B cell (primary cell): ENCODE measurements around the gene TUBA3D. TPM values are rescaled to one million over a fixed set of nuclear protein-coding genes. Genes with fewer than 3 reads are reported as not detected.
"Not testable (repeated sequence)": the region's sequence is repeated elsewhere in the genome, so short reads cannot be mapped to it uniquely, and the experiment has no call there.

Experiments used
- ATAC-seq: fragments of 200-7000 bp; cut with Tn5 transposase; one replicate; pipeline ENCODE4 v1.10.0; 2021; ENCODE audit warnings: low read depth, mild to moderate bottlenecking, moderate number of reproducible peaks, moderate library complexity
- CTCF ChIA-PET: fragments of 350-600 bp; sonication (Branson Sonifier 250); formaldehyde crosslinking; loops from one replicate; lab custom pipeline; 2021; ENCODE audit warnings: antibody characterized with exemption, inconsistent platforms; lab: Charles Lee
- POLR2A ChIA-PET: fragments of 350-600 bp; sonication (Branson Sonifier 250); formaldehyde crosslinking; loops from one replicate; lab custom pipeline; 2021; ENCODE audit warnings: antibody characterized with exemption; lab: Charles Lee
- DNase-seq: peaks from one replicate; pipeline ENCODE4 v3.0.0; 2013
- H2AFZ ChIP-seq: 2 replicates; pipeline ENCODE4 v1.6.1; 2012; ENCODE audit warnings: mild to moderate bottlenecking, low read depth, low read length; ENCODE audit not compliant: insufficient read depth, poor library complexity, severe bottlenecking
- H3K27ac ChIP-seq, 2 donors: 1 replicate in 1 of 2; 2 replicates in 1 of 2; pipeline ENCODE4 v1.5.1; 2012 to 2013; ENCODE audit warnings: low read length in 2 of 2, mild to moderate bottlenecking in 2 of 2, moderate library complexity in 1 of 2
- H3K27me3 ChIP-seq, 4 experiments: fragments of 200-600 bp in 1 of 4; sonication (generic) in 1 of 4; replicated peaks in 1 of 4; 1 replicate in 2 of 4; 2 replicates in 2 of 4; pipeline versions ENCODE4 v1.6.1 to v1.7.0; 2013 to 2016; ENCODE audit warnings: low read length in 3 of 4, mild to moderate bottlenecking in 2 of 4, mixed read lengths in 1 of 4, moderate library complexity in 1 of 4; ENCODE audit not compliant: insufficient read depth in 4 of 4, control insufficient read depth in 3 of 4; ENCODE audit errors: control extremely low read depth in 1 of 4
- H3K36me3 ChIP-seq, 2 experiments: replicated peaks in 1 of 2; 1 replicate in 1 of 2; 2 replicates in 1 of 2; pipeline versions ENCODE4 v1.6.1 to v1.7.1; 2013; ENCODE audit warnings: low read length in 1 of 2; ENCODE audit not compliant: insufficient read depth in 2 of 2, control insufficient read depth in 1 of 2; ENCODE audit errors: control extremely low read depth in 1 of 2, extremely low read depth in 1 of 2
- H3K4me1 ChIP-seq, 2 donors: fragments of 200-600 bp in 1 of 2; sonication (generic) in 1 of 2; 1 replicate in 1 of 2; 2 replicates in 1 of 2; pipeline versions ENCODE4 v1.5.1 to v1.6.1; 2013 to 2017; ENCODE audit warnings: low read length in 2 of 2; ENCODE audit not compliant: control insufficient read depth in 2 of 2, insufficient read depth in 2 of 2
- H3K4me2 ChIP-seq: replicated peaks from 2 replicates; pipeline ENCODE3; 2012; ENCODE audit warnings: mild to moderate bottlenecking, low read depth, low read length; ENCODE audit not compliant: poor library complexity, severe bottlenecking
- H3K4me3 ChIP-seq, 5 experiments: fragments of 200-600 bp in 1 of 5; sonication (generic) in 1 of 5; 1 replicate in 3 of 5; 2 replicates in 2 of 5; pipeline versions ENCODE4 v1.5.1 to v1.7.0; 2011 to 2016; ENCODE audit warnings: low read length in 4 of 5, mild to moderate bottlenecking in 4 of 5, low read depth in 2 of 5, control low read depth in 1 of 5, moderate library complexity in 1 of 5; ENCODE audit not compliant: insufficient read depth in 1 of 5; ENCODE audit errors: control extremely low read depth in 1 of 5, extremely low read depth in 1 of 5
- H3K79me2 ChIP-seq: fragments of 200-600 bp; sonication (generic); one replicate; pipeline ENCODE4 v1.6.0; 2016; ENCODE audit warnings: low read length; ENCODE audit not compliant: control insufficient read depth, insufficient read depth
- H3K9ac ChIP-seq: fragments of 200-600 bp; sonication (generic); 2 replicates; pipeline ENCODE4 v1.6.1; 2017; ENCODE audit warnings: mild to moderate bottlenecking, low read length, moderate library complexity
- H3K9me3 ChIP-seq, 3 donors: one replicate each; pipeline versions ENCODE4 v1.6.1 to v1.7.1; 2013; ENCODE audit warnings: low read length in 2 of 3; ENCODE audit not compliant: control insufficient read depth in 2 of 3, insufficient read depth in 1 of 3; ENCODE audit errors: control extremely low read depth in 1 of 3
- H4K20me1 ChIP-seq: 2 replicates; pipeline ENCODE4 v1.6.0; 2012; ENCODE audit warnings: mild to moderate bottlenecking, low read length; ENCODE audit not compliant: insufficient read depth, control insufficient read depth, poor library complexity, severe bottlenecking
- H3K27ac Mint-ChIP-seq: one replicate; pipeline ENCODE4 v1.8.0; 2021; ENCODE audit warnings: mixed read lengths
- H3K27me3 Mint-ChIP-seq: one replicate; pipeline ENCODE4 v1.8.0; 2021; ENCODE audit warnings: mixed read lengths
- H3K4me1 Mint-ChIP-seq: one replicate; pipeline ENCODE4 v1.8.0; 2021; ENCODE audit warnings: mixed read lengths
- H3K4me3 Mint-ChIP-seq: one replicate; pipeline ENCODE4 v1.8.0; 2021; ENCODE audit warnings: mixed read lengths
- H3K9me3 Mint-ChIP-seq: one replicate; pipeline ENCODE4 v1.8.0; 2022; ENCODE audit warnings: mixed read lengths; ENCODE audit not compliant: insufficient read depth
- WGBS: methylation state at CpG from one replicate; pipeline ENCODE4 v1.1.5; 2013; ENCODE audit warnings: missing lambda C conversion rate; ENCODE audit not compliant: insufficient coverage; 5-methylcytosine and 5-hydroxymethylcytosine counted together
- intact Hi-C: fragments of 100-400 bp; cut with micrococcal nuclease; formaldehyde crosslinking; loops from one replicate; pipeline ENCODE4 v1.10.0; 2022
- polyA plus RNA-seq: library from polyadenylated mRNA; depleted of rRNA; stranded (reverse); fragments of >200 nt; gene quantifications from 2 replicates; pipeline ENCODE4 v1.2.3, GENCODE V29; 2012
- total RNA-seq, 2 donors: library from RNA; stranded (reverse); fragments of 120-200 nt in 1 of 2; gene quantifications; 1 replicate in 1 of 2; 2 replicates in 1 of 2; pipeline versions ENCODE4 v1.2.3 to v1.2.4, GENCODE V29; 2013 to 2022

Gene TUBA3D
- total and polyA plus RNA-seq, 2 donors (not counting 1 experiment from before 2014, with no cell fraction given) = not detected

- Histone ChIP-seq H3K27ac (peak overlapping the region in 1 of 2 donors; percentile 52), H3K79me2 (peaks cover 70% of the 10 kb centered on the region), H3K9ac (peak overlapping the region; percentile 98), H3K4me3 (peak overlapping the region in 4 of 5 experiments; percentile 39 to 88 (median 67)), H3K4me2 (peak overlapping the region; percentile 68), H2AFZ (peak overlapping the region; percentile 75), H4K20me1 (peaks cover 16% of the 10 kb centered on the region), H3K4me1 (peaks cover 24 to 29% of the 10 kb centered on the region in 2 donors)
- peak overlapping the region; percentile 78 for H3K27ac Mint-ChIP-seq
- DNase-seq, H3K9me3 Mint-ChIP-seq, H3K27me3 ChIP-seq, ATAC-seq, H3K27me3 Mint-ChIP-seq, H3K36me3 ChIP-seq, POLR2A ChIA-PET, H3K9me3 ChIP-seq: not testable (repeated sequence)
- peaks cover 29% of the 10 kb centered on the region for H3K4me1 Mint-ChIP-seq
- CTCF ChIA-PET = interaction anchor here (1.7 to 4.5 kb wide), 2 partner anchors 79 to 181 kb away, joined by 4 to 28 read pairs; no protein-coding TSS in a partner anchor
- H3K4me3 Mint-ChIP-seq = peak overlapping the region; percentile 86
- 8% methylated on average over 10 of the region's 22 CpGs for WGBS
- intact Hi-C loops = loop anchor here (5.0 to 10.0 kb wide), 3 partner anchors 399 to 1147 kb away; partner anchors contain the start of genes FAM168B and IMP4
Measured at GRCh38 chr2:131491469-131491836, 15.5 kb downstream of the TUBA3D start.

- H3K36me3 ChIP-seq, H3K27me3 ChIP-seq, H3K9me3 Mint-ChIP-seq, H3K27me3 Mint-ChIP-seq, H3K9me3 ChIP-seq, DNase-seq: not testable (repeated sequence)
- peak within 1 kb of the TSS; percentile 98 for H3K9ac ChIP-seq
- ATAC-seq = peak; percentile 3
- peak within 1 kb of the TSS; percentile 80 to 94 for H3K27ac ChIP-seq
- intact Hi-C loops = loop anchor here (2.0 to 10.0 kb wide), 5 partner anchors 387 to 1311 kb away; partner anchors contain the start of genes FAM168B, IMP4, PLEKHB2 and SMPD4
- Mint-ChIP-seq H3K27ac (peak within 1 kb of the TSS; percentile 97), H3K4me3 (peak within 1 kb of the TSS; percentile 94), H3K4me1 (peaks cover 29% of the 10 kb centered on the region)
- CTCF ChIA-PET = interaction anchor here (1.2 to 4.5 kb wide), 4 partner anchors 79 to 695 kb away, joined by 3 to 28 read pairs (median 4); no protein-coding TSS in a partner anchor
- peak within 1 kb of the TSS; percentile 25 to 98 (median 84) for H3K4me3 ChIP-seq
- WGBS = under 1% methylated on average over 53 of the region's 53 CpGs
- POLR2A ChIA-PET = interaction anchor here (0.6 to 1.0 kb wide), 3 partner anchors 190 to 398 kb away, joined by 3 to 12 read pairs (median 9); partner anchors contain the start of gene FAM168B
- peaks cover 70% of the 10 kb centered on the region for H3K79me2 ChIP-seq
- peaks cover 16% of the 10 kb centered on the region for H4K20me1 ChIP-seq
- peaks cover 24 to 29% of the 10 kb centered on the region in 2 donors for H3K4me1 ChIP-seq
- H2AFZ ChIP-seq = peak within 1 kb of the TSS; percentile 94
- peak within 1 kb of the TSS; percentile 96 for H3K4me2 ChIP-seq
Measured at GRCh38 chr2:131492015-131492417, 16.1 kb downstream of the TUBA3D start, which contains the start of gene MZT2A. Gene MZT2A (minus strand): TSS chr2:131492397. CDS start chr2:131492376, 21 bp downstream.
